GM23338 (cell line): Measurements from ENCODE around the gene DMD. TPM values are rescaled to one million over a fixed set of nuclear protein-coding genes. Genes with fewer than 3 reads are reported as not detected.
"Not testable (repeated sequence)": the region's sequence is repeated elsewhere in the genome, so short reads cannot be mapped to it uniquely, and the experiment has no call there.

ENCODE experiments used
- ATAC-seq: fragments of 200-7000 bp; cut with Tn5 transposase; 3 replicates; pipeline ENCODE4 v1.9.1; 2020
- DNase-seq: peaks from one replicate; pipeline ENCODE4 v3.0.0-alpha.2; 2015; ENCODE audit warnings: low spot score
- H2AFZ ChIP-seq: fragments of 200-600 bp; sonication (generic); 2 replicates; pipeline ENCODE4 v1.8.0; 2016; ENCODE audit warnings: antibody characterized with exemption, mild to moderate bottlenecking, moderate library complexity
- H3F3A ChIP-seq: fragments of 200-600 bp; sonication (generic); replicated peaks from 2 replicates; pipeline ENCODE4 v1.8.0; 2017; ENCODE audit warnings: antibody characterized with exemption, mixed run types, low read depth
- H3K27ac ChIP-seq: fragments of 200-600 bp; sonication (generic); 2 replicates; pipeline ENCODE4 v1.6.1; 2016; ENCODE audit warnings: low read depth
- H3K27me3 ChIP-seq: fragments of 200-600 bp; sonication (generic); 2 replicates; pipeline ENCODE4 v1.8.0; 2016; ENCODE audit warnings: mild to moderate bottlenecking, mixed run types, moderate library complexity; ENCODE audit not compliant: insufficient read depth
- H3K36me3 ChIP-seq: fragments of 200-600 bp; sonication (generic); 2 replicates; pipeline ENCODE4 v1.8.0; 2016; ENCODE audit warnings: mild to moderate bottlenecking; ENCODE audit not compliant: insufficient read depth
- H3K4me1 ChIP-seq: fragments of 200-600 bp; sonication (generic); 2 replicates; pipeline ENCODE4 v1.8.0; 2016; ENCODE audit warnings: mild to moderate bottlenecking, moderate library complexity; ENCODE audit not compliant: insufficient read depth
- H3K4me2 ChIP-seq: fragments of 200-600 bp; sonication (generic); 2 replicates; pipeline ENCODE4 v1.7.1; 2017; ENCODE audit warnings: mixed run types
- H3K4me3 ChIP-seq: fragments of 200-600 bp; sonication (generic); 2 replicates; pipeline ENCODE4 v1.6.1; 2016; ENCODE audit warnings: mixed run types
- H3K79me2 ChIP-seq: fragments of 200-600 bp; sonication (generic); replicated peaks from 2 replicates; pipeline ENCODE4 v1.8.0; 2017; ENCODE audit warnings: mild to moderate bottlenecking; ENCODE audit not compliant: insufficient read depth
- H3K9me2 ChIP-seq: fragments of 200-600 bp; sonication (generic); 2 replicates; pipeline ENCODE4 v1.8.0; 2017; ENCODE audit not compliant: insufficient read depth
- H4K20me1 ChIP-seq: fragments of 200-600 bp; sonication (generic); replicated peaks from 2 replicates; pipeline ENCODE4 v1.8.0; 2017; ENCODE audit warnings: mild to moderate bottlenecking; ENCODE audit not compliant: insufficient read depth
- H3K27ac Mint-ChIP-seq: 2 replicates; pipeline ENCODE4 v1.8.0; 2020; ENCODE audit warnings: inconsistent platforms, mild to moderate bottlenecking, moderate library complexity, mixed read lengths
- H3K27me3 Mint-ChIP-seq: 3 replicates; pipeline ENCODE4 v1.8.0; 2022; ENCODE audit warnings: low read depth, mild to moderate bottlenecking, moderate library complexity, mixed read lengths, inconsistent platforms; ENCODE audit not compliant: insufficient read depth, poor library complexity
- H3K36me3 Mint-ChIP-seq: 3 replicates; pipeline ENCODE4 v1.8.0; 2021; ENCODE audit warnings: low read depth, mild to moderate bottlenecking, inconsistent platforms, moderate library complexity, mixed read lengths
- H3K4me1 Mint-ChIP-seq: 3 replicates; pipeline ENCODE4 v1.8.0; 2020; ENCODE audit warnings: mild to moderate bottlenecking, inconsistent platforms, mixed read lengths
- H3K4me3 Mint-ChIP-seq: 3 replicates; pipeline ENCODE4 v1.8.0; 2021; ENCODE audit warnings: moderate library complexity, mild to moderate bottlenecking, inconsistent platforms, mixed read lengths
- H3K9me3 Mint-ChIP-seq: 3 replicates; pipeline ENCODE4 v1.8.0; 2020; ENCODE audit warnings: moderate library complexity, mild to moderate bottlenecking, inconsistent platforms, mixed read lengths
- CREB1 ChIP-seq: fragments of 250-450 bp; sonication (Bioruptor Pico); IDR thresholded peaks from 2 replicates; pipeline ENCODE4 v1.5.0; 2020; ENCODE audit warnings: low read depth, mild to moderate bottlenecking, moderate library complexity
- JUNB ChIP-seq: IDR thresholded peaks from one replicate; pipeline ENCODE4 v1.6.1; 2016; ENCODE audit warnings: antibody characterized with exemption; ENCODE audit not compliant: unreplicated experiment
- NANOG ChIP-seq: IDR thresholded peaks from 2 replicates; pipeline ENCODE4 v1.6.1; 2016; ENCODE audit warnings: antibody characterized with exemption, borderline replicate concordance
- POLR2AphosphoS5 ChIP-seq: IDR thresholded peaks from 2 replicates; pipeline ENCODE4 v1.6.1; 2016; ENCODE audit warnings: antibody characterized with exemption, low read depth
- STAT1 ChIP-seq: IDR thresholded peaks from one replicate; pipeline ENCODE4 v1.6.1; 2016; ENCODE audit warnings: antibody characterized with exemption; ENCODE audit not compliant: unreplicated experiment
- ZNF331 ChIP-seq: fragments of 250-450 bp; sonication (Bioruptor Pico); IDR thresholded peaks from 2 replicates; pipeline ENCODE4 v1.5.0; 2020; ENCODE audit warnings: low read depth, mild to moderate bottlenecking, moderate library complexity
- polyA plus RNA-seq: library from polyadenylated mRNA; unstranded; fragments of >200 nt; fragmentation: Nextera tagmentation; extraction: Ambion mirVana; gene quantifications from 2 replicates; pipeline ENCODE4 v1.2.1, GENCODE V29; 2016
- total RNA-seq: library from RNA; depleted of rRNA; stranded (reverse); fragments of >200 nt; shearing (Covaris generic); gene quantifications from 2 replicates; pipeline ENCODE4 v1.2.3, GENCODE V29; 2014
- TF ChIP-seq, protein P1 (sequence below): fragments of 250-450 bp; sonication (Bioruptor Pico); IDR thresholded peaks from 2 replicates; pipeline ENCODE4 v1.5.0; 2020; ENCODE audit warnings: mild to moderate bottlenecking, moderate library complexity

The DMD gene
- total and polyA plus RNA-seq, 2 experiments from 2014 or later = 4.5 to 7.6 TPM

DNA sequence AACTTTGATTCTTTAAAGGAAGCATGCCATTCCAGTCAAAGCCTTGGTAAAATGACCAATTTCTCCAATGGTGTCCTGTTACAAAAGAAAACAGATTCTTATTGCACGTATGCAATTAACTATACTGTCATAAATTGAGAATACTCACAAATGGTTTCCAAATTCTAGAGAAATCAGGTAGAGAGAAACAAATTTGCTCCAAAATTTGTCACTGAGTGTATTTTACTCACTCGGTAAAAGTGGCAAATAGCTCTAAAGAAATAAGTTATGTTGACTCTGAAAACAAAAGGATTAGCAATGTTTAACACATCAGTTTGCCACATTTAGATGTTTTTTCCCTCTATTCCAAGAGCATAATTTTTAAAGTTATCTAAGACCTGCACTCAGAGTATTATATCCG, 133.1 kb downstream of the DMD start:
- Histone ChIP-seq H3K9me2 (no peaks in the 10 kb centered on the region), H4K20me1 (no peaks in the 10 kb centered on the region), H3K4me3 (no peak overlapping the region), H3K79me2 (no peaks in the 10 kb centered on the region), H3K4me1 (no peaks in the 10 kb centered on the region), H3K4me2 (no peak overlapping the region), H3K27me3 (no peaks in the 10 kb centered on the region), H3K36me3 (peaks cover 11% of the 10 kb centered on the region; the same call in 1 of the 2 replicates), H2AFZ (no peak overlapping the region), H3K27ac (no peak overlapping the region), H3F3A (no peaks in the 10 kb centered on the region)
- no peaks in the 10 kb centered on the region for H3K4me1 Mint-ChIP-seq
- no peak for TF ChIP-seq ZNF331 (CRISPR knock-in tag)
- no peak for TF ChIP-seq NANOG
- TF ChIP-seq, protein P1, sequence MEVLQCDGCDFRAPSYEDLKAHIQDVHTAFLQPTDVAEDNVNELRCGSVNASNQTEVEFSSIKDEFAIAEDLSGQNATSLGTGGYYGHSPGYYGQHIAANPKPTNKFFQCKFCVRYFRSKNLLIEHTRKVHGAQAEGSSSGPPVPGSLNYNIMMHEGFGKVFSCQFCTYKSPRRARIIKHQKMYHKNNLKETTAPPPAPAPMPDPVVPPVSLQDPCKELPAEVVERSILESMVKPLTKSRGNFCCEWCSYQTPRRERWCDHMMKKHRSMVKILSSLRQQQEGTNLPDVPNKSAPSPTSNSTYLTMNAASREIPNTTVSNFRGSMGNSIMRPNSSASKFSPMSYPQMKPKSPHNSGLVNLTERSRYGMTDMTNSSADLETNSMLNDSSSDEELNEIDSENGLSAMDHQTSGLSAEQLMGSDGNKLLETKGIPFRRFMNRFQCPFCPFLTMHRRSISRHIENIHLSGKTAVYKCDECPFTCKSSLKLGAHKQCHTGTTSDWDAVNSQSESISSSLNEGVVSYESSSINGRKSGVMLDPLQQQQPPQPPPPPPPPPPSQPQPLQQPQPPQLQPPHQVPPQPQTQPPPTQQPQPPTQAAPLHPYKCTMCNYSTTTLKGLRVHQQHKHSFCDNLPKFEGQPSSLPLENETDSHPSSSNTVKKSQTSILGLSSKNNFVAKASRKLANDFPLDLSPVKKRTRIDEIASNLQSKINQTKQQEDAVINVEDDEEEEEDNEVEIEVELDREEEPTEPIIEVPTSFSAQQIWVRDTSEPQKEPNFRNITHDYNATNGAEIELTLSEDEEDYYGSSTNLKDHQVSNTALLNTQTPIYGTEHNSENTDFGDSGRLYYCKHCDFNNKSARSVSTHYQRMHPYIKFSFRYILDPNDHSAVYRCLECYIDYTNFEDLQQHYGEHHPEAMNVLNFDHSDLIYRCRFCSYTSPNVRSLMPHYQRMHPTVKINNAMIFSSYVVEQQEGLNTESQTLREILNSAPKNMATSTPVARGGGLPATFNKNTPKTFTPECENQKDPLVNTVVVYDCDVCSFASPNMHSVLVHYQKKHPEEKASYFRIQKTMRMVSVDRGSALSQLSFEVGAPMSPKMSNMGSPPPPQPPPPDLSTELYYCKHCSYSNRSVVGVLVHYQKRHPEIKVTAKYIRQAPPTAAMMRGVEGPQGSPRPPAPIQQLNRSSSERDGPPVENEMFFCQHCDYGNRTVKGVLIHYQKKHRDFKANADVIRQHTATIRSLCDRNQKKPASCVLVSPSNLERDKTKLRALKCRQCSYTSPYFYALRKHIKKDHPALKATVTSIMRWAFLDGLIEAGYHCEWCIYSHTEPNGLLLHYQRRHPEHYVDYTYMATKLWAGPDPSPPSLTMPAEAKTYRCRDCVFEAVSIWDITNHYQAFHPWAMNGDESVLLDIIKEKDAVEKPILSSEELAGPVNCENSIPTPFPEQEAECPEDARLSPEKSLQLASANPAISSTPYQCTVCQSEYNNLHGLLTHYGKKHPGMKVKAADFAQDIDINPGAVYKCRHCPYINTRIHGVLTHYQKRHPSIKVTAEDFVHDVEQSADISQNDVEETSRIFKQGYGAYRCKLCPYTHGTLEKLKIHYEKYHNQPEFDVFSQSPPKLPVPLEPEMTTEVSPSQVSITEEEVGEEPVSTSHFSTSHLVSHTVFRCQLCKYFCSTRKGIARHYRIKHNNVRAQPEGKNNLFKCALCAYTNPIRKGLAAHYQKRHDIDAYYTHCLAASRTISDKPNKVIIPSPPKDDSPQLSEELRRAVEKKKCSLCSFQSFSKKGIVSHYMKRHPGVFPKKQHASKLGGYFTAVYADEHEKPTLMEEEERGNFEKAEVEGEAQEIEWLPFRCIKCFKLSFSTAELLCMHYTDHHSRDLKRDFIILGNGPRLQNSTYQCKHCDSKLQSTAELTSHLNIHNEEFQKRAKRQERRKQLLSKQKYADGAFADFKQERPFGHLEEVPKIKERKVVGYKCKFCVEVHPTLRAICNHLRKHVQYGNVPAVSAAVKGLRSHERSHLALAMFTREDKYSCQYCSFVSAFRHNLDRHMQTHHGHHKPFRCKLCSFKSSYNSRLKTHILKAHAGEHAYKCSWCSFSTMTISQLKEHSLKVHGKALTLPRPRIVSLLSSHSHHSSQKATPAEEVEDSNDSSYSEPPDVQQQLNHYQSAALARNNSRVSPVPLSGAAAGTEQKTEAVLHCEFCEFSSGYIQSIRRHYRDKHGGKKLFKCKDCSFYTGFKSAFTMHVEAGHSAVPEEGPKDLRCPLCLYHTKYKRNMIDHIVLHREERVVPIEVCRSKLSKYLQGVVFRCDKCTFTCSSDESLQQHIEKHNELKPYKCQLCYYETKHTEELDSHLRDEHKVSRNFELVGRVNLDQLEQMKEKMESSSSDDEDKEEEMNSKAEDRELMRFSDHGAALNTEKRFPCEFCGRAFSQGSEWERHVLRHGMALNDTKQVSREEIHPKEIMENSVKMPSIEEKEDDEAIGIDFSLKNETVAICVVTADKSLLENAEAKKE (CRISPR knock-in tag) = no peak
- TF ChIP-seq JUNB = no peak
- TF ChIP-seq STAT1 = no peak
- no peak for TF ChIP-seq POLR2AphosphoS5
- no peak for TF ChIP-seq CREB1 (CRISPR knock-in tag)
- peaks cover 25% of the 10 kb centered on the region; the same call in 2 of the 3 replicates for H3K9me3 Mint-ChIP-seq
- no peaks in the 10 kb centered on the region for H3K27me3 Mint-ChIP-seq
- H3K36me3 Mint-ChIP-seq = peaks cover 23% of the 10 kb centered on the region
- DNase-seq (peak; percentile 1), ATAC-seq (no peak)
- no peak overlapping the region for H3K27ac Mint-ChIP-seq
- H3K4me3 Mint-ChIP-seq = no peak overlapping the region

DNA sequence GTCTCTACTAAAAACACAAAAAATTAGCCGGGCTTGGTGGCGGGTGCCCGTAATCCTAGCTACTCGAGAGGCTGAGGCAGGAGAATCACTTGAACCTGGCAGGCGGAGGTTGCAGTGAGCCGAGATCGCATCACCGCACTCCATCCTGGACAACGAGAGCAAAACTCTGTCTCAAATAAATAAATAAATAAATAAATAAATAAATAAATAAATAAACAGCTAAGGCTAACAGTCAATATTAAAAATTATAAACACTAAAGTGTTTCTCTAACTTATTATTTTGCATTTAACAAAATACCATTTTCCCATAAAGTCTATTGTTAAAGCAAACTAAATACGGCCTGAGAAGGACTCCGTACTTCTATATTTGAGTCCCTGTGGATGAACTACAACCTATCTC, 137.7 kb downstream of the DMD start:
- not testable (repeated sequence) for H3K27ac ChIP-seq, H2AFZ ChIP-seq, H3F3A ChIP-seq, ATAC-seq, H3K27me3 Mint-ChIP-seq, H3K4me1 ChIP-seq, H3K4me2 ChIP-seq, H3K79me2 ChIP-seq, H3K4me1 Mint-ChIP-seq, H3K9me2 ChIP-seq, DNase-seq, H3K4me3 Mint-ChIP-seq, H3K4me3 ChIP-seq, H4K20me1 ChIP-seq, H3K27ac Mint-ChIP-seq, H3K36me3 ChIP-seq, H3K27me3 ChIP-seq
- H3K36me3 Mint-ChIP-seq = peaks cover 15% of the 10 kb centered on the region
- peaks cover 14% of the 10 kb centered on the region; the same call in 2 of the 3 replicates for H3K9me3 Mint-ChIP-seq
